SK-N-MC (cell line): ENCODE data around the gene ATE1.
"Not testable (repeated sequence)": the region's sequence is repeated elsewhere in the genome, so short reads cannot be mapped to it uniquely, and the experiment has no call there.

Experiments used
- DNase-seq: peaks from one replicate; pipeline ENCODE4 v3.0.0-alpha.2; 2011; ENCODE audit warnings: low read depth, low spot score
- H3K27ac ChIP-seq: fragments of 200-600 bp; sonication (generic); 2 replicates; pipeline ENCODE4 v1.5.1; 2016; ENCODE audit warnings: mixed run types
- H3K36me3 ChIP-seq: fragments of 200-600 bp; sonication (generic); 2 replicates; pipeline ENCODE4 v1.6.1; 2017; ENCODE audit warnings: antibody characterized with exemption, low read length, mixed read lengths; ENCODE audit not compliant: insufficient read depth
- H3K4me3 ChIP-seq: fragments of 200-600 bp; sonication (generic); 2 replicates; pipeline ENCODE4 v1.5.1; 2016
- H3K9ac ChIP-seq: fragments of 200-600 bp; sonication (generic); 2 replicates; pipeline ENCODE4 v1.8.0; 2017; ENCODE audit warnings: mixed run types, mixed read lengths; ENCODE audit not compliant: insufficient read length
- H3K9me3 ChIP-seq: fragments of 200-600 bp; sonication (generic); 2 replicates; pipeline ENCODE4 v1.6.1; 2017; ENCODE audit warnings: low read depth, mild to moderate bottlenecking, antibody characterized with exemption, low read length, moderate library complexity, mixed read lengths
- EZH2 ChIP-seq: fragments of 200-600 bp; sonication (generic); IDR thresholded peaks from one replicate; pipeline ENCODE4 v1.6.1; 2017; ENCODE audit warnings: antibody characterized with exemption
- FOXP2 ChIP-seq: optimal IDR thresholded peaks from 2 replicates; pipeline ENCODE3; 2011; ENCODE audit warnings: mild to moderate bottlenecking, moderate library complexity; ENCODE audit not compliant: insufficient read depth; ENCODE audit errors: extremely low read length, control extremely low read depth
- POLR2AphosphoS5 ChIP-seq: IDR thresholded peaks from 2 replicates; pipeline ENCODE4 v1.6.1; 2012; ENCODE audit warnings: mild to moderate bottlenecking, low read depth, low read length, borderline replicate concordance

ATE1 gene

DNA sequence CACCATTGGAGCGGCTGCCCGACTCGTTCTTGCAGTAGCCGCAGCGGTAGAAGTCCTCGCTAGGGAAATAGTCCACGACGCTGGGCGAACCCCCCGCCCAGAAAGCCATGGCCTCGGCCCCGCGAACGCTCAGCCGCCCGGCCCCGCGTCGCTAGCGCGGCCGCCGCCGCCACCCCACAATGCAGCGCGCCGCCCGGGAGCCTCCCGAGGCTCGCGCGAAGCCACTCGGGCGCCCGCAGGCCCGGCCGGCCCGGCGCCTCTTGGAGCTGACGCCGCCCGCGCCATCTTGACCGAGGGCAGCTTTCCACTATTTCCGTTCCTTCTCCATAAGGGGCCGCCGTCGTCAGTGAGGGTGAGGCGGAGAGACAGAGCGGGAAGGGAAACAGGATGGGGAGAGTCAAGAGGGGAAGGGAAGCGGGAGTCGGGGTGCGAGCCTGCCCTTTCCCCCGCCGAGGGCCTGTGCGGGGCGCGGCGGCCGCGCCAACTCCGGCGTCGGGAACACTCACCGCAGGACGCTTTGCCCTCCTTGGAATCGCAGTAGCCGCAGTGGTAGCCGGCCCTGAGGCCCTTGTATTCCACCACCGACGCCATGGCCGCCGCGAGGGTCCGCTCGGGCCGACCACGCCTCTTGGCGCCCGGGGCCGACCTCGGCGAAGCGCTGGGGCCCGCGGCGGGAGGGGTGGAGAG is at the start of gene ATE1:
ATE1 (minus strand) TSS at position 191 of the 687 bp plus-strand sequence; CDS start at position 109, 82 bp downstream.
- DNase-seq = no peak
- TF ChIP-seq POLR2AphosphoS5 (peak; percentile 70), FOXP2 (no peak), EZH2 (no peak)
- peak within 1 kb of the TSS; percentile 88 for H3K9ac ChIP-seq
- peak within 1 kb of the TSS; percentile 68 for H3K27ac ChIP-seq
- H3K36me3 ChIP-seq = no peaks in the 10 kb centered on the region
- no peaks in the 10 kb centered on the region for H3K9me3 ChIP-seq
- peak within 1 kb of the TSS; percentile 79 for H3K4me3 ChIP-seq

DNA sequence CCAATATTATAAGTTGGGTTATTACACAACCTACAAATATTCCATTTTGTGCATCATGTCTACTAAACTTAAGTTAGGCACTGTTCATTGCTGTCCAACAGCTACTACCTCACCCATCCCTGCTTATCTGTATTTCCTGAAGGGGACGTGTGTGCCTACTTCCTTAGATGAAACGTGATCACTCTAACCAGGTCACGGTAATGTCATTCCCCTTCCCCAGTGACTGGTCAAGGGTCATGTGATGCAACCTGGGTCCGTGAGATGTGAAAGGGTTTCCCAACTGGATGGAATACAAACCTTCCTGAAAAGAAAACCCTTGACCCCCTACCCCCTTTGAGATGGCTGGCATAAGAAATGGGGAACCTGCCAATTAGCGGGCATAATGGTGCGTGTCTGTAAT is 48.8 kb upstream of the ATE1 start:
- no peaks in the 10 kb centered on the region for H3K9me3 ChIP-seq
- H3K27ac ChIP-seq = no peak overlapping the region
- no peak for DNase-seq
- no peak for TF ChIP-seq POLR2AphosphoS5
- no peak for TF ChIP-seq FOXP2
- TF ChIP-seq EZH2 = no peak
- no peaks in the 10 kb centered on the region for H3K36me3 ChIP-seq
- no peak overlapping the region for H3K9ac ChIP-seq
- no peak overlapping the region for H3K4me3 ChIP-seq

DNA sequence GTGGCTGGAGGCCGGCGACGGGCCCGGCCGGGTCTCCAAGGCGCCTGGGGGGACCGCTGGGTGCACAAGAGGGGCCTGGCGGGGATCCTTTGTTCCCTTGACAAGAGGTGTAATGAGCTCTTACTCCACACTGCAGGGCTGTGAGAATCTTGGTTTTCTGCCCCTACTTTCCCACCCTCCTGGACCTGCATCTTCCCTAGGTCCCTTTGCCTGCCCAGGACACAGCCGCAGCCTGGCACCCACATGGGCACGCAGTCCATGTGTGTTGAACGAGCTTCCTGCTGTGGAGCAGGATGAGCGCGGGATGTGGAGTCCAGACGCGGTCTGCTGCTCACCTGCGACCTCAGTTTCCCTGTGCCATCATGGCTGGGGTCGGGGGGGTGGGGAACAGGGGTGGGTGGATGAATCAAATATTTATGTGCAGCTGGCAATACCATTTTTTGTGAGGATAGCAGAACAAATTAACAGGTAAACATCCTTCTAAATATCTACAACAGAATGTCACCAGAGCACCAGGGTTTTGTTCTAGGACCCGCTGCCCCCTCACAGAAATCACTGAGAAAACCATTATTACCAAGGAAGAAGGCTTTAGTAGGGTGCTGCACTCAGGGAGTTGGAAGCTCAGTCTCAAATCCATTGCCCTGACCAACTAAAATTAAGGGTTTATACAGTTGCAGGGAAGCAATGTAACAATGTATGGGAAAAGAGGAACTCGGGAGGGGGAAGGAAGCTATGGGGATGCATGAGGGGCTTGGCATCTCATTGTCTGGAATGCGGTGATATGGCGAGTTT is 47.7 kb upstream of the ATE1 start:
- DNase-seq = no peak
- TF ChIP-seq EZH2 (no peak), FOXP2 (no peak), POLR2AphosphoS5 (no peak)
- peak overlapping the region; percentile 82 for H3K9ac ChIP-seq
- no peak overlapping the region for H3K27ac ChIP-seq
- no peaks in the 10 kb centered on the region for H3K36me3 ChIP-seq
- no peaks in the 10 kb centered on the region for H3K9me3 ChIP-seq
- peak overlapping the region; percentile 80 for H3K4me3 ChIP-seq

DNA sequence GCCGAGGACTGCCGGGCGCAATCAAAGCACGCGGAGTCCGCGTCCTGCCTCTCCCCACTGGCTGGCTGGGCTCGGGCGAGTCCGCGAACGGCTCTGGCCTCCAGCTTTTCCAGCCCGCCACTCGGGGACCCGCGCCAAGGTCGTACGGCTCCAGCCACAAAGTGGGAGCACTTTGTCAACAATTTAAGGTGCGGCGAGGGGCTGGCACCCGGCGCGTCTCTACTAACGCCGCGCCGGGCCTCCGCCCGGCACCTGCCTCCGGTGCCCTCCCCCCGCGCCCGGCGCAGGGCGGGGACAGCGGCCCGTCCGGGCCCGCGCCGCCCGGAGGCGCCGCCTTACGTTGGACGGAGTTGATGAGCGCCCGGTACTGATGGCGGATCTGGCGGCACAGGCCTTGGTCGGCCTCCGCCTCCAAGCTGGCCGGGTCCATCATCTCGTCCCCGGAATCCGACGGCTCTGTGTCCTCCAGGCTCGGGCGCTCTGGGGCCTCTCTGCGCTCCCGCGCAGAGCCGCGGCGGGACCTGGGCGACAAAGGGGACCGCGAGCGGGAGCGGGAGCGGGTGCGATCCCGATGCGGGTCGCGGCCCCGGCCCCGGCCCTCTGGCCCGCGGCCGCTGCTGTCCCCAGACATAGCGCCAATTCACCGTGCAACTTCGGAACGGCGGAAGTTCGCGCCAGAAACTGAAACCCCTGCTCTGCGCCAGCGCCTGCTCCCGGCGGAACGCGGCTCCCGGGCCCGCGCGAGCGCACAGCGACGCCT is 46.9 kb upstream of the ATE1 start, which contains the start of gene NSMCE4A:
NSMCE4A (minus strand) TSS at position 683 of the 760 bp plus-strand sequence; CDS start at position 631, 52 bp downstream.
- Histone ChIP-seq H3K36me3 (0 out of 2 replicates have a peak, but pooled peaks cover 1% of the 10 kb centered on the region), H3K9ac (peak within 1 kb of the TSS; percentile 82), H3K9me3 (no peaks in the 10 kb centered on the region), H3K4me3 (peak within 1 kb of the TSS; percentile 80), H3K27ac (no peak within 1 kb of the TSS)
- TF ChIP-seq FOXP2 = no peak
- TF ChIP-seq POLR2AphosphoS5 = peak; percentile 30; the same call in 1 of the 2 replicates
- DNase-seq = no peak

DNA sequence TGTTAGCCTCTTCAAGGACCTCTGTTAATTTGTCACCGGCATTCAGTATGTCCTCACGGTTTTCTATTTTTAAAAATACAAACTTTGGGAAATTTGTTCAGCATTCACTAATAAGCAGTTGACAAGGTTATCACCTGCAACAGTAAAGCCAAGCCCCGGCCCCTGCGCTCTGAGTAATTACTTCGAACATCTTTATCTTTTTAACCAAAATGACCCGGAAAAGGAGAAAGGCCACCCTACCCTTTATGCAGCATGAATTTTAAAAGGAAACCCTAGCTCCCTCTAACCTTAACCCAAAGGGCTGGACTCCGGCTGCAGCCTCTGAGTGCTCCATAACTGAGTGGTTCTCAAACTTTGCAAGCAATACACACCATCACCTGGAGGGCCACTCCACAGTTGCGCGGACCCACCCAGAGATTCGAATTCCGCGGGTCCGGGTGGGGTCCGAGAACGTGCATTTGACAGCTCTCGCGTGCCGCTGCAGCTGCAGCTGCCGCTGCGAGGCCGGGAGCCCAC is 46.2 kb upstream of the ATE1 start:
- Histone ChIP-seq H3K36me3 (0 out of 2 replicates have a peak, but pooled peaks cover 4% of the 10 kb centered on the region), H3K9me3 (no peaks in the 10 kb centered on the region), H3K27ac (no peak overlapping the region), H3K4me3 (peak overlapping the region; percentile 80), H3K9ac (peak overlapping the region; percentile 82)
- TF ChIP-seq EZH2 (no peak), FOXP2 (no peak), POLR2AphosphoS5 (no peak)
- DNase-seq = no peak

DNA sequence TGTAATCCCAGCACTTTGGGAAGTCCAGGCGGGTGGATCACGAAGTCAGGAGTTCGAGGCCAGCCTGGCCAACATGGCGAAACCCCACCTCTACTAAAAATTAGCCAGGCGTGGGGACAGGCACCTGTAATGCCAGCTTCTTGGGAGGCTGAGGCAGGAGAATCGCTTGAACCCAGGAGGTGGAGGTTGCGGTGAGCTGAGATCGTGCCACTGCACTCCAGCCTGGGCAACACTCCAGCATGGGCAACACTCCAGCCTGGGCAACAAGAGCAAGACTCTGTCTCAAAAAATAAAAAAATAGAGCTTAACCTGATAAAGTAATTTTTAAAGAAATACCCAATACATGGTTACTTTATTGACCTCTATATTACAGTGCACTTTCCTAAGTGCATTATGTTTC is 41.3 kb upstream of the ATE1 start:
- H3K9me3 ChIP-seq, H3K27ac ChIP-seq, H3K4me3 ChIP-seq, DNase-seq, H3K9ac ChIP-seq: not testable (repeated sequence)
- peaks cover 18% of the 10 kb centered on the region; the same call in 1 of the 2 replicates for H3K36me3 ChIP-seq

DNA sequence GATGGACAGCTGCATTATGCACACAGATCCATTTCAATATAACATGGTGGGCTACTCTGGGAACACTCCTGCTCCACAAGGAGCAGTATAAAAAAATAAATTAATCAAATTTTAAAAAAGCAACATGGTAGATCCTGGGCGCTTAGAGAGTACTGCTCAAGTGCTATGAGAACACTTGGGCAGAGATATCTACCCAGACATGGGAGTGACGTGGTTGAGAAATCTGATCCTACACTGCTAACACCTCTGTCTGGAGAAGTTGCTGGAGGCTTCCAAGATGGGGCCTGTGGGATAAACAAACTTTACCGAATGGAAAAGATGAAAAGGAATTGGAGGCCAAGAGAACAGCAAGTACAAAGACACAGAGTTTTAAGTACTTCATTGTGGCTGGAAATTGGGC is 38.2 kb upstream of the ATE1 start:
- Histone ChIP-seq H3K36me3 (peaks cover 18% of the 10 kb centered on the region; the same call in 1 of the 2 replicates), H3K9me3 (no peaks in the 10 kb centered on the region), H3K9ac (no peak overlapping the region), H3K4me3 (no peak overlapping the region), H3K27ac (no peak overlapping the region)
- DNase-seq = no peak
- TF ChIP-seq FOXP2 (no peak), EZH2 (no peak), POLR2AphosphoS5 (no peak)

DNA sequence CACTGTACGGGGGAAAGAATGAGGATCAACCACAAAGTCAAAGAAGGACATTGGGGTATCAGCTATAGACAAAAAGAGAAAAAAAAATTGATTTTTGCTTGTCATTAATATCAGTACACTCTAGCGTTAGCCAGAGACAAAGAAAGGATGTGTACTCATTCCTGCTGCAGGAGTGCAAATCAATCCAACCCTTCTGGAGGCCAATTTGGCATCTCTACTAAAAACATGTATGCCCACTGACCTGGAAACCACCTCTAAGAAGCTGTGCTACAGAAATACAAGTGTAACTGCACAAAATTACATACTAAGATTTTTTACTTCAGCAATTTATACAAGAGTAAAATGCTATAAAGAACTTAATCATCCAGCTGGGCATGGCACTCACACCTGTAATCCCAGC is 33.6 kb upstream of the ATE1 start:
- Histone ChIP-seq H3K9me3 (no peaks in the 10 kb centered on the region), H3K27ac (no peak overlapping the region), H3K4me3 (no peak overlapping the region), H3K9ac (no peak overlapping the region), H3K36me3 (peaks cover 10% of the 10 kb centered on the region)
- no peak for DNase-seq
- TF ChIP-seq POLR2AphosphoS5 (no peak), FOXP2 (no peak), EZH2 (no peak)
